Measurements from ENCODE around the gene GNAO1. TPM values are rescaled to one million over a fixed set of nuclear protein-coding genes. Genes with fewer than 3 reads are reported as not detected.
A peak's percentile ranks its signal among the peaks of the same experiment; 100 is the strongest.

Gene GNAO1
- 1 to 10 TPM; 5.9 to 6.4 (median 6.3) TPM for polyA plus RNA-seq (ENCODE audit: insufficient read length in 3 of 3)
- long read RNA-seq, donor 1, full-length matches to known transcripts: 4 of 4 reads
- long read RNA-seq, donor 1, partial matches to known transcripts: 0 of 4 reads
- long read RNA-seq, donor 1, other reads (novel, unspliced or antisense): 0 of 4 reads
- long read RNA-seq, donor 2, full-length matches to known transcripts: 2 of 2 reads
- long read RNA-seq, donor 2, partial matches to known transcripts: 0 of 2 reads
- long read RNA-seq, donor 2, other reads (novel, unspliced or antisense): 0 of 2 reads
- long read RNA-seq, donor 3, full-length matches to known transcripts: 1 of 1 reads
- long read RNA-seq, donor 3, partial matches to known transcripts: 0 of 1 reads
- long read RNA-seq, donor 3, other reads (novel, unspliced or antisense): 0 of 1 reads
- long read RNA-seq, donor 4, partial matches to known transcripts: 0 of 1 reads
- long read RNA-seq, donor 4, other reads (novel, unspliced or antisense): 0 of 1 reads
- long read RNA-seq, donor 5, full-length matches to known transcripts: 1 of 1 reads
- long read RNA-seq, donor 5, partial matches to known transcripts: 0 of 1 reads
- long read RNA-seq, donor 5, other reads (novel, unspliced or antisense): 0 of 1 reads
- long read RNA-seq, donor 6, full-length matches to known transcripts: 1 of 1 reads
- long read RNA-seq, donor 6, partial matches to known transcripts: 0 of 1 reads
- long read RNA-seq, donor 6, other reads (novel, unspliced or antisense): 0 of 1 reads
- long read RNA-seq, donor 7: 0 reads
- long read RNA-seq, donor 8: 0 reads
- long read RNA-seq, donor 9: 0 reads
- long read RNA-seq, donor 10: 0 reads
- long read RNA-seq, donor 11, full-length matches to known transcripts: 1 of 1 reads
- long read RNA-seq, donor 11, partial matches to known transcripts: 0 of 1 reads
- long read RNA-seq, donor 11, other reads (novel, unspliced or antisense): 0 of 1 reads
- long read RNA-seq, donor 12: 0 reads
- long read RNA-seq, donor 13: 0 reads
- long read RNA-seq, donor 14: 0 reads
- long read RNA-seq, donor 15: 0 reads
- long read RNA-seq, donor 16, full-length matches to known transcripts: 2 of 2 reads
- long read RNA-seq, donor 16, partial matches to known transcripts: 0 of 2 reads
- long read RNA-seq, donor 16, other reads (novel, unspliced or antisense): 0 of 2 reads

DNA sequence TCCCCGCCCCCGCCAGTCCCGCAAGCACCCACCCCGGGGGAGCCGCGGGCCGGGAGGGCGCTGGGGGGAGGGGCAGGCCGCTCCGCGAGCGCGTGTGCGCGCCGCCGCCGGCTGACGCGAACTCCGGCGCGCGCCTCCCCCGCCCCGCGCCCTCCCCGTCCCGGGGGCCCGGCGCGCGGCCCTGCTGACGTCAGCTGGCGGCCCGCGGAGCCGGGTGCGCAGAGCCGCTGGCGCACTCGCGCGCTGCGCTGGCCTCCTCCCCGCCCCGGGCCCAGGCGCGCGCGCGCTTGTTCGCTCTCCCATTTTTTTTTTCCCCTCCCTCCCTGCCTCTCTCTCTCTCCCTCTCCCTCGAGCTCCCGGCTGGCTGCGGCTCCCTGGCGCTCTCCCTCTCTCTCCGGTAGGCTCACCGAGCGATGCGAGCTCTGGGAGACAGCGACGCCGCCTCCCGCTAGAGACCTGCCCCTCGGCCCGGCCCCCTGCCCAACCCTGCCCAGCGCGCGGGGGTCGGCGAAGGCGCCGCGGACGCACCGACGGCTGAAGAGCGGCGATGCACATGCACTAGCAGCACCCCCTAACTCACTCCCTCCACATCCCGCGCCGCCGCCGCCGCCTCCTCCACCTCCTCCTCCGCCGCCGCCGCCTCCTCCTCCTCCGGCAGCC lies at the start of gene GNAO1:
Gene GNAO1, plus strand, starts transcription at position 334 of the 660 bp plus-strand sequence. CDS start 747 bp downstream, outside the sequence.
- DNase-seq: peak; percentile 65

DNA sequence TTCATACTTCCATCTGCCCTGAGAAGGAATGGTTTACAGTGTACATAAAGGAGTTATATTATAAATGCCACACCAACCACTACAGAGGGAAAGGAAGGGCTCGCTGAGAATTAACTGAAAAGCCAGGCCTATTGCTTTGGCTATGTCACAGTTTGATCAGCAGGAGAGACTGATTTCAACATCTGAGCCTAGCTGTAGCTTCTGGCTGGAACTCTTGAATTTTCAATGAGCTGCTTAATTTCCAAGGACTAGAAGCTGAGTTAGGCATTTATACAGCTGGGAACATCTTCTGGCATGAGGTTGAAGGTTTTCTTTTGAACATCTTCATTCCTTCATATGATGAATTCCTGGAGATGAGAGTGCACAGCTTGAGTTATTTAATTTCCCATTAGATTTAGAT lies 47.6 kb upstream of the GNAO1 start:
- DNase-seq: no peak

DNA sequence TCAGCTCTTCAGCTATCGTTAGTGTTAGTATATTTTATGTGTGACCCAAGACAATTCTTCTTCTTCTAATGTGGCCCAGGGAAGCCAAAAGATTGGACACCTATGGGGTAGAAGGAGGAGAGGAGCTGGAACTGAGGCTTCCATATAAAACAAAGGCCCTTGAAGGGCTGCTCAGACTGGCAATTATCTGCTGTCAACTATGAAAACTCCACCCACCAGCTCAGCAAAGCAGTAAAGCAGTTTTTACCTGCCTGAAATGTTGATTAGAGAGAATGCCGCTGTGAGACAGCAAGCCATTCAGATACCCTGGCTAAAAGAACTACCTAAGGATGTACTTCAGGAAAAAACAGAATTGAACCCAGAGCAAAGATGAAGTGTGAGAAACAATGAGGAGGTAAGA lies 45.9 kb upstream of the GNAO1 start:
- DNase-seq: no peak

DNA sequence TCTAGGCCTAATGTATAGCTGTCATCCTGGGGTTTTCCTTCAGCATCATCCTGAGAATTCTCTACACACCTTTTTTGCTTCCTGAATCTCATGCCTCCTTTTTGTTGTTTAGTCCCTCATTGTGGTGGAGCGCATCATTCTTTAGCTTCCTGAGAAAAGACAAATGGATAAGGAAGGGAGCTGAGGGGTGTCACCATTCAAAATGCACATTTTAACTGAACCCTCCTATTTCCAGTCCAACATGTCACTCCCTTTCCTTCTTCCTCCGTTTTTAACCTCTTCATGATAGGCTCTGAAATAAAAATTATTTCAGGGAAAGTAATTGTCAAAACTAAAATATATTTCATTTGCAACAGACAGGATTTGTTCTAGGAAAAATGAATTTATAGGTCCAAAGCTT lies 39.7 kb upstream of the GNAO1 start:
- no peak for DNase-seq

DNA sequence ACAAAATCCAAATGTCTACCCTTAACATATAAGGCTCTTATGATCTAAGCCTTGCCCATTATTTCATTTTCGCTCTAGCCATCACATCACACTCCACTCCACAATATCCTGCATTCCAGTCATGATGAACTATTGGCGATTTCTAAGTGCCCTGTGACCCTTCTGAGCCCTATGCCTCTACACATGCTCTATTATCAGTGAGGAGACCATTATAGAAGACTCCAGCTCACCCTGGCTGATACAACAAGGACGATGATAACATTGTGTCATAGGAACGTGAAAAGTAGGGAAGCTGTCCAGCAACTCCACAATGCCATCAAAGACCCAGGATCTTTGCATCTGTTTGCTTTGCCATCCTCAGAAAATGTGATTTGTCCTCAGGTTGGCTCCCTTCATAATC lies 29.6 kb upstream of the GNAO1 start:
- no peak for DNase-seq

DNA sequence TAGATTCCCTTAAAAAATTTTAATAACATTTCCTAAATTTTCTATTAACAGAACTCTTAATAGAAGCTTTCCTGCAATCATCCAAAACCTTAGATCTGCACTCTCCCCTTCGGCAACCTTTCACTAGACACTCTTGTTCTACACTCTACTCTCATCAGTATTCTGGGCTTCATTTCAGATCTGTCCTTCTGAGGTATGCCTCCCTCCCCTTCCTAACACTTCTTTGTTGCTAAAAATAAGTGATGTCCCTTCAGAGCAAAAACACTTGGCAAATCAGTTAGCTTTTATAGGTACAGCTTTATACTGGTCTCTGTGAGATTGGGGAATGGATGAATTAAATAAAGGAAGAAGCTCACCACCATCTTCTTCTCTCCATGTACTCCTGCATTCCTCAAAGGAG lies 28.2 kb upstream of the GNAO1 start:
- no peak for DNase-seq

DNA sequence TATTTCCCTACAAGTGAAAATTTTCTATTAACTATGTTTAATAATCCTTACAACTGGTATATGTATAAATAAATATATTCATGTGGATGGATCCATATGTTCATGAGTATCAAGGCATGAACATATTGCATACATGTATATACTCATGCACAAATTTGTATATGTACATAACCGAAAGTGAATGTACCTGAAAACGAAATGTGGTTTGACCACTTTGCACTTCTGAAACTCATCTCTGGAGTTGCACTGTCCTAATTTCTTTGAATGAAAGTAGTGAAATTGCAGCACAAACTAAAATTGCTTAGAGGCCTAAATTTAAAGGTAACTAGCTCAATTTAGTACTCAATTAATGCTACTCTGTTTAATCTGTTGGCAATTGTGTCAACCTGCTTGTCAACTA lies 27.4 kb upstream of the GNAO1 start:
- DNase-seq: no peak

DNA sequence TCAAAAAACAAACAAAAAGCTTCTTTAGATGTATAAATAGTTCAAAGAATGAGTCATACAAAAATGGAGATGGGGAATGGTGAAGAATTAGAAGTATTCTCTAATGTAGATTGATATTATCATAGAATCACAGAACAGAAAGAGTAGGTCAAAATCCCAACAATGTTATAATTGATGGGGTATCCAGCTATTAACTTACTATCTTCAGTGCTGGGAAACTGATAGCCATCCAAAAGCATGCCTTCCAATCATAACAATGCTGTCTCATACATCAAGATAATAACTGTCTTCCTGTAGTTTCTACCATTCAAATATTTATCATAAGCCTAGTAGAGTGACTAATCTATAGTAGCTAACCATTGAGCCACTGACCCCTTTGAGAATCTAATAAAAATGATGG lies 26.7 kb upstream of the GNAO1 start:
- no peak for DNase-seq

DNA sequence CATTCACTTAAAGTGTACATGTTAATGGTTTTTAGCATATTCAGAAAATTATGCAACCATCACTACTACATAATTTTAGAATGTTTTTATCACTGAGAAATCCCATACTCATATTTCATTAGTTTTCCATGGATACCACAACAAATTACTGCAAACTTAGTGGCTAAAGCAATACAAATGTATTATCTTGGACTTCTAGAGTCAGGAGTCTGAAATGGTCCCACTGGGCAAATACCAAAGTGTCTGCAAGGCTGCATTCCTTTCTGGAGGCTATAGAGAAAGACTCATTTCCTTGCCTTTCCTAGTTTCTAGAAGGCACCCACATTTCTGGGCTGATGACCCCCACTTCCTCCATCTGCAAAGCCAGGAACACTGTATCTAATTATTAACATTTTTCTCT lies 16.9 kb upstream of the GNAO1 start:
- no peak for DNase-seq

DNA sequence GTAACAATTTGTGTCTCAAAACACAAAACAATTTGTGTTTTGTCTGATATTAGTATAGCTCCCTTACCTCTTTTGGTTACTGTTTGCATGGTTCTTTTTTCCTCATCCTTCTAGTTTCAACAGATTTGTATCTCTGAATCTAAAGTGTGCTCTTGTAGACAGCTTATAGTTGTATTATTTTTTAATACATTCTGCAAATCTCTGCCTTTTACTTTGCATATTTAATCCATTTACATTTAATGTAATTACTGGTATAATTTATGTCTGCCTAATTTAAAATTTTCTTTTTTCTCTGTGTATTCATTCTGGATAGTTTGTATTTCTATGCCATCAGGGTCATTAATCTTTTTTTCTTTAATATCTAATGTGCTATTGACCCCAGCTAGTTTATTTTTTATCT lies 9.9 kb upstream of the GNAO1 start:
- DNase-seq: no peak

DNA sequence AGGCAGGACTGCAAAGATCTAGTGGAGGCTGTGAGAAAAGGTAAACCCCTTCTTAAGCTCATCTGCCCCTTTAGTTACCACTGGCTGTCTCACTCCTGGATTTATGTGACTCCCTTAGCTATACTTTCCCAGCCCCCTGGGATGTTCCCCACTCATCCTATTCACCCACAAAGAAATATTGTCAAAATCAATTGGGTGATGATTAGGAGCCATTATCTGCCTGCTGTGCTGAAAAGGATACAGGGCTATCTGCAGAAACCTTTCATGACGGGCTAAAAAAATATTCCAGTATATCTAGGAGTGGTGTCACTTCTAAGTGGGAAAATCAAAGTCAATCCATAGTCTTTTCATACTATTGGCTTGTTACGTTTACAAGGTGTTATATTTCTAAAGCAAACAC lies 8.0 kb upstream of the GNAO1 start:
- DNase-seq: no peak

DNA sequence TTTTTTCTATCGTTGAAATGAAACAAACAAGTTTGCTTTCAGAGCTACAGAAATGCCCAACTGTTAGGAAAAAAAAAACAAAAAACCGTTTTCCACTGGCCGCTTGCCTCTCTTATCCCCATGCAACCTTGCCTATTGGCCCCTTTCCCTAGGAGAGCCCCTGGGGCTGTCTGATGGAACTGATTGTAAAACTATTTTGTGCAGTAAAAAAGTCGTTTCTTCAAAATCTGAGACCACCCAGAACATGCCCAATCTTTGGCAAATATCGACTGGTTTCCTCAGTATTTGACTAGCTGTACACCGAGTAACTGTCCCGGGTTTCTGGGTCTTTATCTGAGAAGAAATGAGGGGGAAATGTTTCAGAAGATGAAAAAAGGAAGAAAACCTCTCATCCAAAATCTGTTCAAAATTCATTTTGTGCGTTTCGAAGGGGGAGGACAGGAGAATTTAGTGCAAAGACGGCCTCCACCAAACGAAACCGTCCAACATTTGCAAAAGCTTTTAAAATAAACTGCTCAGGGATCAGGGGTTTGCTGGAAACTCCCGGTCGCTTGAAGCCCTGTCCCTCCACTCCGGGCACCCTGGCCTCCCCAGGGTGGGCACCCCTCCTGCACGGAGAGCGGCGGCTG lies 1.1 kb upstream of the GNAO1 start:
- no peak for DNase-seq

DNA sequence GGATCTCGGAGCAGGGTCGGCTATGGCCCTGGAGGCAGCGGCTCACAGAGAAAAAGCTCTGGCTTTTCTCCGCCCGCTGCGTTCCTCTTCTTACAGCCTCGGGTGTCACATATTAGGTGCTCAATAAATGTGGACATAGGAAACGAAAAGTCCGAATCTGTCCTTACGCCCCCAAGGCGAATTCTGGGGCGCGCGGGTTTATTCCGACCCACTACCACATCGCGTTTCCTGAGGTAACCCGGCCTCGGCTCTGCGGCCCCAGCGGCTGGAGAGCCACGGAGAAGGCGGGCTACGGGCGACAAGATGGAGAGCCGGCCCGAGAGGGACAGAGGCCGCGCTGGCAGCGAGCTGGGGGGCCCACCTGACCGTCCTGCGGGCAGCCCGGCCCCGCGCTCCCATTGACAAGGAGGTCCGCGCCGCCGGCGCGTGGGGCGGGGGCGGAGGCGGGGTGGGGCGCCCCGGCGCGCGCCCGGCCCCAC lies 573 bp upstream of the GNAO1 start:
- no peak for DNase-seq

DNA sequence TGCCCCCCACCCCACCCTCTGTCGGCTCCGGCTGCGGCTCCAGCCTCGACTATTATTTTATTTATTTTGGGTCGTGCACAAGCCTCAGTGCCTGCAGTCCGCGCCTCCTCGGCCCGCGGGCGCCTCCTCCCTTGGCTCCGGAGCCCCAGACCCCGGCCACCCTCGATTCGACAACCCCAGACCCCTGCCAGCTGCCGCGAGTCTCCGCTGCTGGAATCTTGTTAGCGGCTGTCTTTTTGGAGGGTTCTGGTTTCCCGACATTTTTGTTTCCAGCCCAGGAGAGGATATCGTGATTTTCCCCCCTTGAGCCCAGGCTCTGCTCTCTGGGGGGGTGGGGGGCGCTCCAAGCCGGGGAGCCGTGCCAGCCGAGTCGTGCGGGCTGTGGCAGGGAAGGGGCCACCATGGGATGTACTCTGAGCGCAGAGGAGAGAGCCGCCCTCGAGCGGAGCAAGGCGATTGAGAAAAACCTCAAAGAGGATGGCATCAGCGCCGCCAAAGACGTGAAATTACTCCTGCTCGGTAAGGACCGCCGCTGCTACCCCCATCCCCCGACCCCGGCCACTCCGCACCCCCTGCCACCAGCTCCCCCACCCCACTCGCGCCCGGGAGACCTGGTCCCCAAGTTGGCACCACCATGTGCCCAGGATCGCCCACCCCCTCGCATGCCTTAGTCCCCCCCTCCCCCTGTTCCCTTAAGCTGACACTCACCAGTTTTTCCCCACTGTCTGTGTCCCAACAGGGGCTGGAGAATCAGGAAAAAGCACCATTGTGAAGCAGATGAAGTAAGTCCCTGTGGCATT lies 746 bp downstream of the GNAO1 start:
- DNase-seq: no peak

DNA sequence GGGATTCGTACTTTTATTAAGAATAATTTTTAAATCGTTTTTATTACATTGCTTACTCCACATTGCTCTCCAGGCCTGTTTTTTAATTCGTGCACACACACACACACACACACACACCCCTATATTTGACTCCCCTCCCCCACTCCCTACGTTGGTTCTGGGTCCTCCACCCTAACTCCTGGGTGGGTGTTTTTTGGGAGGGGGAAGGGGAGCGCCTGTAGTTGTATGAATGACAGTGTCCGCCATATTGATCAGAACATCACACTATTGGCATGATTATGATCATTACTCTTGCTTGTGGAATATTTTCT lies 1.3 kb downstream of the GNAO1 start:
- DNase-seq: no peak

DNA sequence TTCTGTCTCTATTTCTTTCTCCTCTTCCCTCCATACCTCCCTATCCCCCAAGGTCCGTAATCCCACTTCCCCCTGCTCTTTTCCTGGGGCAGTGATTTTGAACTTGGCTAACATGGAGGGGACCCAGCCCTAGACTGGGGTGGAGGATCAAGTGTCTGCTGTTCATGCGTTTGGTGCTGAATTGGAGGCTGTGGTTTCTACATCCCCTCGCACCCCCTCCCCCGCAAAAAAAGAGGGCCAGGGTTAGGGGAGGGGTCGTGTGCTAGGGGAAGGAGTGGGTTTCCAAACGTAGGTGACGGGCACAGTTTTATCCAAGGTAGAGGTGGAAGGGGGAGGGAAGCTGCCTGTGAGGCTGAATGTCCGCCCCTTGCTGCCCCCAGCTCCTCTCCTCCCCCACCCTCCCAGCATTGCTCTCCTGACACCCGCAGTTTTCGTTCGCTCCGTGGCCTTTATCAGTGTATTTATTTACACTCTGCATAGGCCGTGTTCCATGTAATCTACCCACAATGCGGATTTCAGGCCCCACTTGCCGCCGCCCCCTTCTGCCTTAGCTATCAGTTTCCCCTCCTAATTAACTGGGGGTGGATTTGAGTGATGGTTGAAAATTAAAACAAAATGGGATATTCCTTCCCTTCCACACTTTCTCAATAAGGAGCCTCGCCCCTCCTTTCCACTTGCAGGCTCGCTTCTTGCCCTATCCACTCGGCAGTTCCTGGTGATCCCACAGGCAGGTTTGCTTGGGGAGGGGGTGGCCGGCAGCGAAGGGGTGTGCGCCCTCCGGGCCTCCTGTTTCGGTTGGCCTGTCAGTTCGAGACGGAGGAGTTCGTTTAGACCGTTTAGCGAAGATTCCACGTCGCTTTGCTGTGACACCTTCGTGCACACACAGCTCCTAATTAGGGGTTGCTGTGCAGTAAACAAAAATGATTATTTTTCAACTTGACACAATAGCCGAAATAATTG lies 2.0 kb downstream of the GNAO1 start:
- DNase-seq: no peak

DNA sequence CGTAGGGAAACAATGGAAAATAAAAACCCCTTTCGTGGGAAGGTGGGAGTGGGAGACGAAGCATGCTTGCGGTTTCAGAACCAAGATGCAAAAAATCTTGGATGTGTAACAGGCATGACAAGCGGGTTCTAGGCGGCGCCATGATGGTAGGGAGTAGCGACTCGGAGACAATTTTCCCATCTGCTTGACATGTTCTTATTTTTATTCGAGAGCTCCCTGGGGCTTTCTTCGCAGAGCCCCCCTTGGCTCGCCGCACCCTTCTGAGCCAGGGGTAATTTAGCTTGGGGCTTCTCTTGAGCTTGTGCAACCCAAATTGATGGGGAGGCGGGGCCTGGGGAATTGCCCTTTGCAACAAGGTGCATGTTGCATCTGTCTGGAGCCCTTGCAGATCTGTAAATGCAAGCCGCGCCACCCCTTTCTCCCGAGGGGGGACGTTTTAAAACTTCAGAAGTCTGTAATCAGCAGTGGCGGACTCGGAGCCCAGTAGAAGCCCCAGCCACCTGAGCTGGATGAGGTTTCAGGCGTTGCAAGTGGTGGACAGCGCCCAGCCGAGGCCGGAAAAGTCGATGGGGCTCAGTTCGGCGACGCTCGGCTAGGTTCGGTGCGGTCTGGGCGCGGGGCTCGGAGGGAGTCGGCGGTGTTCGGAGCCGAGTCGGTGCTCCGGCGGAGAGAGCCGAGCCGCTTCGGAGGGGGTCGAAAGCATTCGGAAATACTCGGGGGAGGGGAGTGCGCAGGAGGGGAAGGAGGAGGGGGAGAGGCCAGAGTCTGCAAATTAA lies 2.9 kb downstream of the GNAO1 start:
- peak; percentile 94 for DNase-seq

DNA sequence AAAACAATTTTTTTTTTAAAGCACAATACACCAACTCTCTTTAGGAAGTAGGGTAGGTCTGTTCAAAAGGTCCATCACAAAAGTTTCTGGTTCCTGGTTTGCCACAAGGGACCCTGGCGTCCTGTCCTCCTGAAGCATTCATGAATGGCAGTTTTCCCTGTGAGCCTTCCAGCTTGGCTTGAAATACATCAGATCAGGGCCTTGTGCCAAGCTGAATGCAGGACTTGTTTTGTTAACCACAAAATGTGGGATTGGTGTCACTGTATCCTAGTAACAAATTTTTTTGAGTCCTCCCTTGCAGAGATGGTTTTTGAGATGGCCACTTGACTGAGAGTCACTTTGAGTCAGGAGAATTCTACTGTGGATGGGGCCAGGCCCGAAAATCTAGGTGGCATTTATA lies 3.9 kb downstream of the GNAO1 start:
- no peak for DNase-seq

DNA sequence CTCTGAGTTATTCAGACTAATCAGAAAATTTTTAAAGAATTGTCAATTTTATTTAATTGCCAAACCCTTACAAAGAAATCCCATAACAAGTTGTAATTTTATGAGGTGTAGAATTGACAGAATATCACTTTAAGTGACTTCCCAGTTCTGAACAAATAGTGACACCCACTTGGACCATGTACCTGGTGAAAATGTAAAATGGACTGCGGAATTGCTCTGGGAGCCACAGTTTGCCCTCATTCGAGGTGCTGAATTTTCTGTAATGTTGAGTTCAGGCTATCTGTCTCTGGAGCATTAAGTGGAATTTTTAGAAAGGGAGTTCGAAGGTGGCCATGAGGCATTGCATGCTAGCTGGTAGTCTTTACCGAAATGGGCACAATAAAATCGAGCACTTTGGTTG lies 5.1 kb downstream of the GNAO1 start:
- DNase-seq: no peak
